Thyroid gland (tissue), 4 donors: Measurements from ENCODE around the gene DND1. TPM values are rescaled to one million over a fixed set of nuclear protein-coding genes. Genes with fewer than 3 reads are reported as not detected.
"Not testable (repeated sequence)": the region's sequence is repeated elsewhere in the genome, so short reads cannot be mapped to it uniquely, and the experiment has no call there.

Experiments
- DNase-seq, 2 donors: peaks; one replicate each; pipeline ENCODE4 v3.0.0-alpha.2; 2019
- H3K27ac ChIP-seq, 3 donors: fragments of 200-600 bp; sonication (generic); 1 replicate in 2 of 3; 2 replicates in 1 of 3; pipeline ENCODE4 v1.5.1; 2016 to 2019; ENCODE audit warnings: mild to moderate bottlenecking in 1 of 3, moderate library complexity in 1 of 3
- H3K27me3 ChIP-seq: fragments of 200-600 bp; sonication (generic); one replicate; pipeline ENCODE4 v1.5.1; 2019
- H3K36me3 ChIP-seq, 2 donors: fragments of 200-600 bp; sonication (generic); one replicate each; pipeline ENCODE4 v1.5.1; 2016 to 2019
- H3K4me1 ChIP-seq, 2 donors: fragments of 200-600 bp; sonication (generic); one replicate each; pipeline ENCODE4 v1.5.1; 2017 to 2019
- H3K4me3 ChIP-seq, 3 donors: fragments of 200-600 bp; sonication (generic); replicated peaks in 1 of 3; 1 replicate in 2 of 3; 2 replicates in 1 of 3; pipeline ENCODE4 v1.5.1; 2016; ENCODE audit warnings: mild to moderate bottlenecking in 1 of 3
- H3K9me3 ChIP-seq: fragments of 200-600 bp; sonication (generic); one replicate; pipeline ENCODE4 v1.5.1; 2017
- CTCF ChIP-seq, 6 experiments: fragments of 200-600 bp in 3 of 6; fragments of 450-650 bp in 3 of 6; sonication (generic) in 3 of 6; IDR thresholded peaks; one replicate each; pipeline ENCODE4 v1.5.1; 2016 to 2019; ENCODE audit warnings: antibody characterized with exemption in 6 of 6, mild to moderate bottlenecking in 2 of 6, inconsistent platforms in 1 of 6, moderate library complexity in 1 of 6
- POLR2A ChIP-seq, 2 donors: fragments of 450-650 bp; IDR thresholded peaks; one replicate each; pipeline ENCODE4 v1.6.1; 2017; ENCODE audit warnings: antibody characterized with exemption in 2 of 2, mild to moderate bottlenecking in 2 of 2, moderate library complexity in 1 of 2
- WGBS, 2 donors: methylation state at CpG; one replicate each; pipeline ENCODE4 v1.1.5; 2017; 5-methylcytosine and 5-hydroxymethylcytosine counted together
- intact Hi-C: fragments of 100-400 bp; cut with DNase I; formaldehyde crosslinking; loops from one replicate; pipeline ENCODE4 v1.15.1; 2023
- total RNA-seq, 4 donors: library from RNA; depleted of rRNA; stranded (reverse); fragments of >200 nt; gene quantifications; one replicate each; pipeline ENCODE4 v1.2.3, GENCODE V29; 2016

DND1 gene
- total RNA-seq, 4 donors from 2014 or later = 1.3 to 2.0 TPM; not detected in 2

GRCh38 chr5:140711794-140712193 is 38.4 kb upstream of the DND1 start:
- no peaks in the 10 kb centered on the region for H3K4me1 ChIP-seq
- intact Hi-C loops = no loop called here
- 88 to 91% methylated on average over 1 of the region's 1 CpG for WGBS, 2 donors
- TF ChIP-seq POLR2A (IDR thresholded peaks at IDR 0.05) = no peak
- no peak for TF ChIP-seq CTCF (IDR thresholded peaks at IDR 0.05)
- H3K27ac ChIP-seq = peak overlapping the region in 1 of 3 donors; percentile 85
- no peaks in the 10 kb centered on the region for H3K9me3 ChIP-seq
- H3K4me3 ChIP-seq = no peak overlapping the region
- DNase-seq = no peak
- no peaks in the 10 kb centered on the region for H3K27me3 ChIP-seq
- H3K36me3 ChIP-seq = no peaks in the 10 kb centered on the region

- WGBS, 2 donors = 2 to 3% methylated on average over 27 of the region's 27 CpGs
- peak; percentile 84 to 91 for DNase-seq
- Histone ChIP-seq H3K4me3 (peak overlapping the region in 2 of 3 donors; percentile 19 to 29), H3K27me3 (no peaks in the 10 kb centered on the region), H3K4me1 (no peaks in the 10 kb centered on the region), H3K27ac (peak overlapping the region; percentile 85 to 97 (median 89)), H3K36me3 (peaks cover 3 to 6% of the 10 kb centered on the region in 2 donors), H3K9me3 (no peaks in the 10 kb centered on the region)
- intact Hi-C loops = no loop called here
- TF ChIP-seq CTCF (IDR thresholded peaks at IDR 0.05) (no peak), POLR2A (IDR thresholded peaks at IDR 0.05) (peak in 1 of 2 donors; percentile 86)
Measured at GRCh38 chr5:140710899-140711552, 37.6 kb upstream of the DND1 start.

- H3K4me3 ChIP-seq, intact Hi-C loops, H3K4me1 ChIP-seq, H3K27me3 ChIP-seq, DNase-seq, H3K9me3 ChIP-seq, H3K27ac ChIP-seq: not testable (repeated sequence)
- H3K36me3 ChIP-seq = peaks cover 24 to 28% of the 10 kb centered on the region in 2 donors
- 90 to 95% methylated on average over 9 of the region's 9 CpGs for WGBS, 2 donors
Measured at GRCh38 chr5:140708787-140709186, 35.4 kb upstream of the DND1 start.

GRCh38 chr5:140707812-140708211 is 34.4 kb upstream of the DND1 start:
- intact Hi-C loops = no loop called here
- H3K27me3 ChIP-seq = no peaks in the 10 kb centered on the region
- no peaks in the 10 kb centered on the region for H3K9me3 ChIP-seq
- no peaks in the 10 kb centered on the region for H3K4me1 ChIP-seq
- 86 to 87% methylated on average over 4 of the region's 4 CpGs for WGBS, 2 donors
- no peak overlapping the region for H3K4me3 ChIP-seq
- no peak for DNase-seq
- H3K36me3 ChIP-seq = peaks cover 33 to 38% of the 10 kb centered on the region in 2 donors
- TF ChIP-seq POLR2A (IDR thresholded peaks at IDR 0.05) (no peak), CTCF (IDR thresholded peaks at IDR 0.05) (no peak)
- no peak overlapping the region for H3K27ac ChIP-seq

GRCh38 chr5:140700177-140701144 is 27.1 kb upstream of the DND1 start, which contains the start of gene ZMAT2:
ZMAT2 (plus strand) TSS chr5:140700447; CDS start chr5:140700461, 14 bp downstream.
- H3K27me3 ChIP-seq = no peaks in the 10 kb centered on the region
- intact Hi-C loops = no loop called here
- H3K4me1 ChIP-seq = peaks cover 8 to 13% of the 10 kb centered on the region in 2 donors
- H3K27ac ChIP-seq = peak within 1 kb of the TSS in 2 of 3 donors; percentile 19 to 47
- TF ChIP-seq CTCF (IDR thresholded peaks at IDR 0.05) (no peak), POLR2A (IDR thresholded peaks at IDR 0.05) (peak in 1 of 2 donors; percentile 64)
- H3K4me3 ChIP-seq = peak within 1 kb of the TSS; percentile 60 to 83 (median 74)
- no peaks in the 10 kb centered on the region for H3K9me3 ChIP-seq
- WGBS, 2 donors = 1 to 2% methylated on average over 44 of the region's 44 CpGs
- DNase-seq = peak; percentile 97 to 98
- peaks cover 66 to 68% of the 10 kb centered on the region in 2 donors for H3K36me3 ChIP-seq
